ENCODE measurements around the gene ATRNL1.

The ATRNL1 gene

DNA sequence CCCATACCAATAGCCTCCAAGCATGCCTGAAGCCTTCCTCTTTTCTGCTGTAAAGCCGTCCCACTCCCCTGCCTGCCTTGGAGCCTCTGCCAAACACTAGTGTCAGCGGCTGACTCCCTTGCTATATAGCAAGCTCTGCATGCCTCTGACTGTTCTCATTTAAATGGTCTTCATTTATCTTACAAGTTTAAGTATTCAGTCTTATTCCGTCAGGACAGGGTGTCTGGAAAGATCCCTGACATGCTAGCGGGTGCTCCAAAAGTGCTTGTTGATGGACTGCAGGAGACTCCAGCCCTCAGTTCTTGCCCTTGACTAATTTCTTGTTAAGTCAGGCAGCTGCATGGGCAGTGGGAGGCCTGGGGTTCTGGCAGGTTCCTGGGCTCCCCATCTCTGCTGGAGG lies 881.2 kb downstream of the ATRNL1 start:
- no peaks in the 10 kb centered on the region for H3K4me1 ChIP-seq (ENCODE audit: control insufficient read depth, low read depth, low read length)
- H3K27ac ChIP-seq (ENCODE audit: low read depth, low read length) = no peak overlapping the region
- H3K79me1 ChIP-seq (ENCODE audit: low read length) = no peaks in the 10 kb centered on the region
- H3K36me3 ChIP-seq (ENCODE audit: control insufficient read depth, insufficient read depth, low read length) = no peaks in the 10 kb centered on the region
- no peaks in the 10 kb centered on the region for H3K27me3 ChIP-seq (ENCODE audit: insufficient read depth, low read length, poor library complexity)
- no peak overlapping the region for H2BK15ac ChIP-seq (replicated peaks; ENCODE audit: low read depth)
- H2BK120ac ChIP-seq (ENCODE audit: low read depth, low read length) = no peak overlapping the region
- no peak overlapping the region for H2BK5ac ChIP-seq (ENCODE audit: low read length)
- no peak overlapping the region for H3K4ac ChIP-seq (ENCODE audit: low read depth, low read length)
- no peak overlapping the region for H2AK5ac ChIP-seq (ENCODE audit: low read length)
- no peak overlapping the region for H3K56ac ChIP-seq (ENCODE audit: low read length)
- no peak overlapping the region for H3K23ac ChIP-seq (ENCODE audit: low read length)
- no peak overlapping the region for H4K8ac ChIP-seq (ENCODE audit: low read depth, low read length)
- no peak for DNase-seq
- no peak overlapping the region for H3K4me2 ChIP-seq (ENCODE audit: low read length)
- no peak overlapping the region for H3K9ac ChIP-seq (ENCODE audit: low read length)
- no CpG with 5 or more reads among the region's 4 CpGs for WGBS (ENCODE audit: extremely low coverage, insufficient coverage, low lambda C conversion rate)
- H4K5ac ChIP-seq (ENCODE audit: low read length) = no peak overlapping the region
- no peak overlapping the region for H3K18ac ChIP-seq (ENCODE audit: low read length)
- H3K79me2 ChIP-seq (ENCODE audit: control insufficient read depth, insufficient read depth, low read length) = no peaks in the 10 kb centered on the region
- H3K4me3 ChIP-seq (ENCODE audit: low read length) = no peak overlapping the region

- Histone ChIP-seq H3K4me1 (ENCODE audit: control insufficient read depth, low read depth, low read length) (no peaks in the 10 kb centered on the region), H3K36me3 (ENCODE audit: control insufficient read depth, insufficient read depth, low read length) (no peaks in the 10 kb centered on the region), H3K27me3 (ENCODE audit: insufficient read depth, low read length, poor library complexity) (no peaks in the 10 kb centered on the region), H3K27ac (ENCODE audit: low read depth, low read length) (no peak overlapping the region), H3K18ac (ENCODE audit: low read length) (no peak overlapping the region), H3K23ac (ENCODE audit: low read length) (no peak overlapping the region), H3K79me1 (ENCODE audit: low read length) (no peaks in the 10 kb centered on the region), H2BK5ac (ENCODE audit: low read length) (no peak overlapping the region), H4K5ac (ENCODE audit: low read length) (no peak overlapping the region), H2AK5ac (ENCODE audit: low read length) (no peak overlapping the region), H3K4me3 (ENCODE audit: low read length) (no peak overlapping the region), H2BK120ac (ENCODE audit: low read depth, low read length) (no peak overlapping the region), H3K56ac (ENCODE audit: low read length) (no peak overlapping the region), H3K9ac (ENCODE audit: low read length) (no peak overlapping the region), H3K4me2 (ENCODE audit: low read length) (no peak overlapping the region), H3K4ac (ENCODE audit: low read depth, low read length) (no peak overlapping the region), H3K79me2 (ENCODE audit: control insufficient read depth, insufficient read depth, low read length) (no peaks in the 10 kb centered on the region), H2BK15ac (replicated peaks; ENCODE audit: low read depth) (no peak overlapping the region), H4K8ac (ENCODE audit: low read depth, low read length) (no peak overlapping the region)
- WGBS (ENCODE audit: extremely low coverage, insufficient coverage, low lambda C conversion rate) = no CpG with 5 or more reads among the region's 9 CpGs
- no peak for DNase-seq
These were observed 881.8 kb downstream of the ATRNL1 start for GRCh38 chr10:115974816-115975430.

GRCh38 chr10:115975506-115975905 lies 882.3 kb downstream of the ATRNL1 start:
- Histone ChIP-seq H2AK5ac (ENCODE audit: low read length) (no peak overlapping the region), H3K4me1 (ENCODE audit: control insufficient read depth, low read depth, low read length) (no peaks in the 10 kb centered on the region), H3K4me2 (ENCODE audit: low read length) (no peak overlapping the region), H3K79me2 (ENCODE audit: control insufficient read depth, insufficient read depth, low read length) (no peaks in the 10 kb centered on the region), H3K36me3 (ENCODE audit: control insufficient read depth, insufficient read depth, low read length) (no peaks in the 10 kb centered on the region), H3K27me3 (ENCODE audit: insufficient read depth, low read length, poor library complexity) (no peaks in the 10 kb centered on the region), H3K4me3 (ENCODE audit: low read length) (no peak overlapping the region), H2BK5ac (ENCODE audit: low read length) (no peak overlapping the region), H4K8ac (ENCODE audit: low read depth, low read length) (no peak overlapping the region), H3K27ac (ENCODE audit: low read depth, low read length) (no peak overlapping the region), H3K23ac (ENCODE audit: low read length) (no peak overlapping the region), H2BK15ac (replicated peaks; ENCODE audit: low read depth) (no peak overlapping the region), H3K18ac (ENCODE audit: low read length) (no peak overlapping the region), H3K79me1 (ENCODE audit: low read length) (no peaks in the 10 kb centered on the region), H3K56ac (ENCODE audit: low read length) (no peak overlapping the region), H3K9ac (ENCODE audit: low read length) (no peak overlapping the region), H3K4ac (ENCODE audit: low read depth, low read length) (no peak overlapping the region), H4K5ac (ENCODE audit: low read length) (no peak overlapping the region), H2BK120ac (ENCODE audit: low read depth, low read length) (no peak overlapping the region)
- peak; percentile 85 for DNase-seq
- no CpG with 5 or more reads among the region's 4 CpGs for WGBS (ENCODE audit: extremely low coverage, insufficient coverage, low lambda C conversion rate)

DNA sequence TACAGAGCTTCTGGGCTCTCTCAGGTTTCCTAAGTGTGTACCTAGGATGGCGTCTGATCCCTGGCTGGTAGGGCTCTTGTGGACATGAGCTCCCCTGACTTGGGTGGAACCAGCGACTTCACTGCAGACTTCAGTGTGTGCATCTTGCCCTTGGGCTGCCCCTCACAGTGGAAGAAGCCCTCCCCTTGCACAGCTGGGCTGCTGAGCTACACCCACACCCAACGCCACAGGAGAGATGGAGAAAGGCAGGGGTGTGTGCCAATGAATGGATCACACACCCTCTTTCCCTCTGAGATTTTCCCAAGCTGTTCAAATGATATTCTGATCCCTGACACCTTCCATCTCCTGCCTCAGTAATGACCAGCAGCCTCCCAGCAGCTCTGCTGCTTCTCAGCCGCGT lies 883.2 kb downstream of the ATRNL1 start:
- Histone ChIP-seq H2BK5ac (ENCODE audit: low read length) (no peak overlapping the region), H3K79me1 (ENCODE audit: low read length) (no peaks in the 10 kb centered on the region), H3K23ac (ENCODE audit: low read length) (no peak overlapping the region), H4K5ac (ENCODE audit: low read length) (no peak overlapping the region), H3K4me1 (ENCODE audit: control insufficient read depth, low read depth, low read length) (no peaks in the 10 kb centered on the region), H2BK15ac (replicated peaks; ENCODE audit: low read depth) (no peak overlapping the region), H2AK5ac (ENCODE audit: low read length) (no peak overlapping the region), H3K27ac (ENCODE audit: low read depth, low read length) (no peak overlapping the region), H3K9ac (ENCODE audit: low read length) (no peak overlapping the region), H3K79me2 (ENCODE audit: control insufficient read depth, insufficient read depth, low read length) (no peaks in the 10 kb centered on the region), H3K4ac (ENCODE audit: low read depth, low read length) (no peak overlapping the region), H2BK120ac (ENCODE audit: low read depth, low read length) (no peak overlapping the region), H3K56ac (ENCODE audit: low read length) (no peak overlapping the region), H3K4me3 (ENCODE audit: low read length) (no peak overlapping the region), H3K36me3 (ENCODE audit: control insufficient read depth, insufficient read depth, low read length) (no peaks in the 10 kb centered on the region), H3K4me2 (ENCODE audit: low read length) (no peak overlapping the region), H3K27me3 (ENCODE audit: insufficient read depth, low read length, poor library complexity) (no peaks in the 10 kb centered on the region), H3K18ac (ENCODE audit: low read length) (no peak overlapping the region), H4K8ac (ENCODE audit: low read depth, low read length) (no peak overlapping the region)
- no CpG with 5 or more reads among the region's 5 CpGs for WGBS (ENCODE audit: extremely low coverage, insufficient coverage, low lambda C conversion rate)
- no peak for DNase-seq

DNA sequence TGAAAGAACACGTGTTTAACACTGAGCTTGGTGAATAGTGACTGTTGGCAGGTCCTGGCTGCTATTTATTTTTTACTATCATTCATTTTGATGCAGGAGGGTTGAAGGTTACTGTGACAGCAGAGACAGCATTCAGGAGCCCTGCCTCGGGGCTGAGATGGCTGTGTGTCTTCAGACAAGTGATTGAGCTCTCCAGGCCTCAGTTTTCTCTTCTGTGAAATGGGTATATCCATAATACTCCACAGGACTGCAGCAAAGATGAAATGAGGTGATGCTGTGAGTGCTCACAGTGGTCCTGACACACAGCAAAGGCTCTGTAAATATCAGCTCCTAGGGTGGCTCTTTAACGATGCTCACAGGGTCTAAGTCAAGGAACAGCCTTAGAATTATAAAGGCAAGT lies 884.7 kb downstream of the ATRNL1 start:
- H3K79me2 ChIP-seq (ENCODE audit: control insufficient read depth, insufficient read depth, low read length) = no peaks in the 10 kb centered on the region
- H3K4me3 ChIP-seq (ENCODE audit: low read length) = no peak overlapping the region
- H4K5ac ChIP-seq (ENCODE audit: low read length) = no peak overlapping the region
- H2BK120ac ChIP-seq (ENCODE audit: low read depth, low read length) = no peak overlapping the region
- no peak overlapping the region for H4K8ac ChIP-seq (ENCODE audit: low read depth, low read length)
- no peak overlapping the region for H3K4ac ChIP-seq (ENCODE audit: low read depth, low read length)
- H3K4me1 ChIP-seq (ENCODE audit: control insufficient read depth, low read depth, low read length) = no peaks in the 10 kb centered on the region
- no peak overlapping the region for H3K18ac ChIP-seq (ENCODE audit: low read length)
- H2BK5ac ChIP-seq (ENCODE audit: low read length) = no peak overlapping the region
- no peaks in the 10 kb centered on the region for H3K36me3 ChIP-seq (ENCODE audit: control insufficient read depth, insufficient read depth, low read length)
- H3K23ac ChIP-seq (ENCODE audit: low read length) = no peak overlapping the region
- no peaks in the 10 kb centered on the region for H3K27me3 ChIP-seq (ENCODE audit: insufficient read depth, low read length, poor library complexity)
- H3K79me1 ChIP-seq (ENCODE audit: low read length) = no peaks in the 10 kb centered on the region
- H3K27ac ChIP-seq (ENCODE audit: low read depth, low read length) = no peak overlapping the region
- no peak overlapping the region for H2BK15ac ChIP-seq (replicated peaks; ENCODE audit: low read depth)
- no peak overlapping the region for H2AK5ac ChIP-seq (ENCODE audit: low read length)
- DNase-seq = no peak
- no peak overlapping the region for H3K56ac ChIP-seq (ENCODE audit: low read length)
- H3K9ac ChIP-seq (ENCODE audit: low read length) = no peak overlapping the region
- no CpG with 5 or more reads among the region's 3 CpGs for WGBS (ENCODE audit: extremely low coverage, insufficient coverage, low lambda C conversion rate)
- H3K4me2 ChIP-seq (ENCODE audit: low read length) = no peak overlapping the region

DNA sequence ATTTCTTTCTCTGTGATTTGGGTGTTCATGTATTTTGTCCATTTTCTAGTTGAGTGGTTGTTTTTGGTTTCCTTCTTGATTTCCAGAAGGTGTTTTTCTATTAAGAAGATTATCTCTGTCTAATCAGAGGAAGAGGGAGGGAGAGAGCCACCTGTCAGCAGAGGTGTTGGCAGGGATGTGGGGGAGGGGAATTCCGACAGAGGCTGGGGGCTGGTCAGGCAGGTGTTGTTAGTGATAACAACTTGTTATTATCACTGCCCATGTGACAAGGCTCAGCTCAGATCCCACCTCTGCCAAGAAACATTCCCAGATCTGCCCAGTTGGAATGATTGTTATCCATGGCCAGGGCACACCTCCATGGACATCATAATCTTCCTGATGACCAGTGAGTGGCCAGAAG lies 886.4 kb downstream of the ATRNL1 start:
- Histone ChIP-seq H3K36me3 (ENCODE audit: control insufficient read depth, insufficient read depth, low read length) (no peaks in the 10 kb centered on the region), H3K18ac (ENCODE audit: low read length) (no peak overlapping the region), H3K27ac (ENCODE audit: low read depth, low read length) (no peak overlapping the region), H3K79me2 (ENCODE audit: control insufficient read depth, insufficient read depth, low read length) (no peaks in the 10 kb centered on the region), H3K23ac (ENCODE audit: low read length) (no peak overlapping the region), H2BK120ac (ENCODE audit: low read depth, low read length) (no peak overlapping the region), H3K9ac (ENCODE audit: low read length) (no peak overlapping the region), H3K79me1 (ENCODE audit: low read length) (no peaks in the 10 kb centered on the region), H3K56ac (ENCODE audit: low read length) (no peak overlapping the region), H4K8ac (ENCODE audit: low read depth, low read length) (no peak overlapping the region), H2BK5ac (ENCODE audit: low read length) (no peak overlapping the region), H3K4ac (ENCODE audit: low read depth, low read length) (no peak overlapping the region), H4K5ac (ENCODE audit: low read length) (no peak overlapping the region), H2AK5ac (ENCODE audit: low read length) (no peak overlapping the region), H2BK15ac (replicated peaks; ENCODE audit: low read depth) (no peak overlapping the region), H3K4me2 (ENCODE audit: low read length) (no peak overlapping the region), H3K27me3 (ENCODE audit: insufficient read depth, low read length, poor library complexity) (no peaks in the 10 kb centered on the region), H3K4me1 (ENCODE audit: control insufficient read depth, low read depth, low read length) (no peaks in the 10 kb centered on the region), H3K4me3 (ENCODE audit: low read length) (no peak overlapping the region)
- no peak for DNase-seq
- WGBS (ENCODE audit: extremely low coverage, insufficient coverage, low lambda C conversion rate) = no CpG with 5 or more reads among the region's 1 CpG

All from mesendoderm (in vitro differentiated cells).